ENCODE results near the gene COL4A4.

The COL4A4 gene

DNA sequence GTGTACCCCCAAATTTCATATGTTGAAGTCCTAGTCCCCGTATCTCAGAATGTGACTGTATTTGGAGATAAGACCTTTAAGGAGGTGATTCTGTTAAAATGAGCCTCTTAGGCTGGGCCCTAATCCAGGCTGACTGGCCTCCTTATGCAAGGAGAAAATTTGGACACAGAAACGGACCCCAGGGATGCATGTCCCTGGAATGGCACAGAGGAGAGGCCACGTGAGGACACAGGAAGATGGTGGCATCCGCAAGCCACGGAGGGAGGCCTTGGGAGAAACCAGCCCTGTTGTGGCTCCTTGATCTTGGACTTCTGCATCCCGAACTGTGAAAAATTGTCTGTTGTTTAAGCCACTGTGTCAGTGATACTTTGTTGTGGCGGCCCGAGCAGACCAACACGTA lies 150.7 kb downstream of the COL4A4 start:
- no peak overlapping the region for H3K27ac ChIP-seq
- TF ChIP-seq, protein P1, sequence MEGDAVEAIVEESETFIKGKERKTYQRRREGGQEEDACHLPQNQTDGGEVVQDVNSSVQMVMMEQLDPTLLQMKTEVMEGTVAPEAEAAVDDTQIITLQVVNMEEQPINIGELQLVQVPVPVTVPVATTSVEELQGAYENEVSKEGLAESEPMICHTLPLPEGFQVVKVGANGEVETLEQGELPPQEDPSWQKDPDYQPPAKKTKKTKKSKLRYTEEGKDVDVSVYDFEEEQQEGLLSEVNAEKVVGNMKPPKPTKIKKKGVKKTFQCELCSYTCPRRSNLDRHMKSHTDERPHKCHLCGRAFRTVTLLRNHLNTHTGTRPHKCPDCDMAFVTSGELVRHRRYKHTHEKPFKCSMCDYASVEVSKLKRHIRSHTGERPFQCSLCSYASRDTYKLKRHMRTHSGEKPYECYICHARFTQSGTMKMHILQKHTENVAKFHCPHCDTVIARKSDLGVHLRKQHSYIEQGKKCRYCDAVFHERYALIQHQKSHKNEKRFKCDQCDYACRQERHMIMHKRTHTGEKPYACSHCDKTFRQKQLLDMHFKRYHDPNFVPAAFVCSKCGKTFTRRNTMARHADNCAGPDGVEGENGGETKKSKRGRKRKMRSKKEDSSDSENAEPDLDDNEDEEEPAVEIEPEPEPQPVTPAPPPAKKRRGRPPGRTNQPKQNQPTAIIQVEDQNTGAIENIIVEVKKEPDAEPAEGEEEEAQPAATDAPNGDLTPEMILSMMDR (conservative IDR thresholded peaks at IDR 0.05), result no peak

DNA sequence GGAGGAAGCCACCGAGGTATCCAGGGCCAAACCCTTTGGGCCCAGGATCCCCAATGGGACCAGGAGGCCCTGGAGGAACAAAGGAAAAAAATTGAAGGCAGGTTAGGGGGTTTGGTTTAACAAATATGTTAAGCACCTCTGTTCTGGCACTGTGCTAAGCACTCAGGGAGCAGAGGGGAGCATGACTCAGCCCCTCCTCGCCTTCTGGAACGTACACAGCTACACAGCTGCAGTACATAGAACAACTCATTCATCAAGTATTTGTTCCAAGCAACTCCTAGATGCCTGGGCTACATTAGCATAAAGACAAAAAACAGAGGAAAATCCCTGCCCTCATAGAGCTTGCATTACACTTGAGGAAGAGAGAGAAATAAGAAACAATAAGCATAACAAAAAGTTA lies 153.6 kb downstream of the COL4A4 start:
- H3K27ac ChIP-seq, result no peak overlapping the region
- TF ChIP-seq, protein P1 (conservative IDR thresholded peaks at IDR 0.05), result no peak

DNA sequence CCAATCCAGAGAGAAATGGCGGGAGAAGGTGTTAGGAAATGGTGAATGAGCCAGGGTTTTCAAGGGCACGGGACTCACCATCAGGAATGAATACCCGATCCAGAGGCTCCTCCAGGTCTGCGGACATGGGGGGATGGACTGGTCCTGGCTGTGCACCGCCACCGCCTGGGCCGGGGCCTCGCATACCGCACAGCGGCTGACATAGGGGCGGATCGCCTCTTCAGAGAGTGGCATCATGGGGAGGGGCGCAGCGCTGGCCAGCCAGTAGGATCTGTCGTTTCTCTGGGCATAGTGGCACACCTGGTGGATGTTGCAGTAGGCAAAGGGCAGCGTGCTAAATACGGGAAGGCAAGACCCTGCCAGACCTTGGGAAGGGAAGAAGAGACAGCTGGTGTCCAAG lies 156.1 kb downstream of the COL4A4 start:
- TF ChIP-seq, protein P1 (conservative IDR thresholded peaks at IDR 0.05), result no peak
- no peak overlapping the region for H3K27ac ChIP-seq

DNA sequence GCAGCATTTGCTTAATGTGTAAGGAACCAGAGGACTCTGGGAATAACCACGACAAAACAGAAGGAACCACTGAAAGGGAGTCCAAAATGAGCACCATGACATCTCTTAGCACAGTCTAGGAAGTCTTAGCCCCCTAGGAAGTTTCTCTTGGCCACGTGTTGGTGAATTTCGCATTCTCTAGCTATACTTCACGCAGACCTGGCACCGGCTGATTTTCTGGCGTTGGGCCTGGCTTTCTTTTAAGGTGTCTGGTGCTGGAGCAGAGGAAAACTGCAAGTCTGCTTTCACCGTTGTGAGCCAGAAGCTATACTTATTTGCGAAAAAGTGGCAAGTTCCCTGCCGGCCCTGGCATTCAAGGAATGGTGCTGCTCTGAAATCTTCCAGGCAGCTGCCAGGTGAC lies 156.9 kb downstream of the COL4A4 start:
- H3K27ac ChIP-seq, result no peak overlapping the region
- TF ChIP-seq, protein P1 (conservative IDR thresholded peaks at IDR 0.05), result no peak

DNA sequence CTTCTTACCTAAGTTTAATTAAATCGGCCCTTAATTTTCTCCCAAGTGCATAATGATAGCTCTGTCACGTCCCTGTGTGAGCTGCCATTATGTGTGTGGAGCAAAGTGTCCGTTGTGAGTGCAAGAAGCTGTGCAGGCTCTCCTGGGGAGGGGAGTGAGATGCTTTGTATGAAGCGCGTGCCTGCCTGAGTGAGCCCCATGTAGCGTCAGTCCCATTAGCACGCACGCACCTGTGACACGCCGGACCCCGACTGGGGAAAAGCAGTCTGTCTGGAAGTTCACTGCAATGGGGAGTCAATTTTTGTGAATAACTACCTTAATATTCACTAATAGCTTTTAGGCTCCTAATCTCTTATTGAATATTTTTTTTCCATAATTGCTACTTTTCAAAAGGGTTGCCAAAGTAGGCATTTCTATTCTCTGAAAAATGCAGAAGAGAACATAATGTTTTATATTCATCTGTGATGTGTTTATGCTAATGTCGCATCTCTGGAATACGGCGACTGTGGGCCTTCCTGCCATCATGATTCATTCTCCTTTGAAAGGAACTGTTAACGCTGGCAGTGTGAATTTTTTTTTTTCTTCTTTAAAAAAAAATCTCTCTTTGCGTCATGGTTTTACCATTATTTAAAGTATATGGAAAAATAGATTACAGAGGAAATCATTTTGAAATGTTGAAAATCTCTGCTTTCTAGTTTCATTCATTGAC lies 157.7 kb downstream of the COL4A4 start:
- no peak overlapping the region for H3K27ac ChIP-seq
- TF ChIP-seq, protein P1 (conservative IDR thresholded peaks at IDR 0.05), result no peak

DNA sequence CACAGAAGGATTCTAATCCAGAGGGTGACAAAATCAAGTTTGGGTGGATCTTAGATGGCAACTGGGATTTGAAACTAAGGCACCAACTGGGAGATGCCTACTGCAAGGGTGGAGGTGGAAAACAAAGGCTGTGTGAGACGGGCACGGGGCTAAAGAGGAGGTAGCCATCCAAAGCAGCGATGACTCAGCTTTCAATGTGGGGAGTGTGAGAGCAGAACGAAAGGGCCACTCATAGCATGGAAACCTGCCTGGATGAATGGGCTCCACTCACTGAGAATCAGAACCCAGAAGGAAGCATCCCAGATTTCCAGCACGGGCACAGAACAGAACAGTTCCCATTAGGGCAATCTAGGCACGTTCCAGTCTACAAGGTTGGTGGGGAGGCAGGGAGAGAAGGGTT lies 159.5 kb downstream of the COL4A4 start:
- TF ChIP-seq, protein P1 (conservative IDR thresholded peaks at IDR 0.05), result no peak
- no peak overlapping the region for H3K27ac ChIP-seq

DNA sequence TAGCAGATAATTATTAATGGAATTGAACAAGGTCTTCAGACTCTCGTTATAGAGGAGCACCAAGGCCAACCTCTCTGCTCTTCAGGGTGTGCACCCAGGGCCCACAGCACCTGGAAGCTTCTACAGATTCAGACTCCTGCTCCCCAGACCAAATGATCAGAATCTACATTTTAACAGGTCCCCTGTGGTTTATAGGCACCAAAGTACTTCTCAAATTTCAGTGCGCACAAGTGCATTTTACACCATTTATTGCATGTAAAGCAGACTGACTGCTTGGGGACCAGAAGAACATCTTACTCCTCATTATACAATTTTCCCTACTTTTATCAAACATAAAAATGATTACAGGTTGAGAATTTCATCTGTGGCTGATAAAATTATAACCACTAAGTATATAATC lies 163.9 kb downstream of the COL4A4 start:
- TF ChIP-seq, protein P1 (conservative IDR thresholded peaks at IDR 0.05), result no peak
- H3K27ac ChIP-seq, result no peak overlapping the region

All from VCaP (cell line).